ENCODE measurements around the gene NUTM2F. TPM values are rescaled to one million over a fixed set of nuclear protein-coding genes. Genes with fewer than 3 reads are reported as not detected.
"Not testable (repeated sequence)": the region's sequence is repeated elsewhere in the genome, so short reads cannot be mapped to it uniquely, and the experiment has no call there.

Gene NUTM2F
- total RNA-seq, 2 experiments from 2014 or later, result not detected

DNA sequence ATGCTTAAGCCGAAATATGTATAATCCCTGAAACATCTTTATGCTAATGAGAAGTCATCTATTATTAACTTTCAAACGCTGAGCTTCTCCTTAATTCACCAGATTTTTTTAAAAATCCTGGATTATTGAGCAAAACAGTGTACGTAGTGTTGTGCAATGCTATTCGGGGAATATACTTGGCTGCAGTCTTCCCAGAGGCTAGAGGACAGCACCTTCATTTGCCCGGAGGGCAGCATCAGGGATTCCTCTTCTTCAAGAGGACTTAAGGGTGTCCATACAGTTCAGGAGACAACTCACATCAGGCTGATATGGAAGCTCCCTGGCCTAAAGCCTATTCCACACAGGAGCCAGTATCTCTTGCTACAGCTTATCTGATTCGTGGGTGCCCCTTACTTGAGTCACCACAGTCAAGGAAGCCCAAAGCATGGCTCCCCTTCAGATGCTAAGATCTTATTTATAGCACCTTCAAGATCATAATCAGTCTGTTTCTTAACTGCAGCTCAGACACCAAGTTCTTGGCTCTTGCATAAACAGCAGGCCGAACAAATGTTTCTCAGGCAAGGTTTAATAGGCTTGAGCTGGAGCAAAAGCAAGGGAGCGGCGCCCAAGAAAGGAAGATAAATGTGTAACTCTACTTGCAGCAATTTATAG, 29.4 kb downstream of the NUTM2F start:
- Mint-ChIP-seq H3K9me3 (ENCODE audit: low read depth) (no peaks in the 10 kb centered on the region), H3K27me3 (no peaks in the 10 kb centered on the region)
- CTCF ChIA-PET, result interaction anchor here (0.6 to 0.7 kb wide), 2 partner anchors 11 to 96 kb away, joined by 3 read pairs; no protein-coding TSS in a partner anchor

DNA sequence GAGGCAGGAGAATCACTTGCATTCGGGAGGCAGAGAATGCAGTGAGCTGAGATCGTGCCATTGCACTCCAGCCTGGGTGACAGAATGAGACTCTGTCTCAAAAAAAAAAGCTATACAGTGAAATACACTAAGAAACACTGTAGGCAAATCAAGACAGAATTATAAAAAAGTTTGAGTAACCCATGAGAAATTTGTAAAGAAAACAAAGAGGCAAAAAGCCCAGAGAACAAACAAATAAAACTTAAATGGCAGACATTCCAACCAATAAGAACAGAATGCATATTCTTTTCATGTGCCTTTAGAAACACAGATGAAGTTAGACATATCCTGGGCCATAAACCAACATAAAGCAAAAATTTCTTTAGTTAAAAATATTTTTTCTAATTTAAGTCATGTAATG, 38.8 kb downstream of the NUTM2F start:
- H3K4me1 Mint-ChIP-seq, result no peaks in the 10 kb centered on the region
- H3K4me3 Mint-ChIP-seq, result no peak overlapping the region
- peaks cover 51% of the 10 kb centered on the region for H3K36me3 Mint-ChIP-seq

More for the DNA sequence above, 29.4 kb downstream of the NUTM2F start:
- ATAC-seq, result no peak
- no peak for DNase-seq
- no peak overlapping the region for H3K27ac Mint-ChIP-seq
- H3K4me3 Mint-ChIP-seq, result no peak overlapping the region
- H3K36me3 Mint-ChIP-seq, result peaks cover 13% of the 10 kb centered on the region
- H3K4me1 Mint-ChIP-seq, result peaks cover 2% of the 10 kb centered on the region

DNA sequence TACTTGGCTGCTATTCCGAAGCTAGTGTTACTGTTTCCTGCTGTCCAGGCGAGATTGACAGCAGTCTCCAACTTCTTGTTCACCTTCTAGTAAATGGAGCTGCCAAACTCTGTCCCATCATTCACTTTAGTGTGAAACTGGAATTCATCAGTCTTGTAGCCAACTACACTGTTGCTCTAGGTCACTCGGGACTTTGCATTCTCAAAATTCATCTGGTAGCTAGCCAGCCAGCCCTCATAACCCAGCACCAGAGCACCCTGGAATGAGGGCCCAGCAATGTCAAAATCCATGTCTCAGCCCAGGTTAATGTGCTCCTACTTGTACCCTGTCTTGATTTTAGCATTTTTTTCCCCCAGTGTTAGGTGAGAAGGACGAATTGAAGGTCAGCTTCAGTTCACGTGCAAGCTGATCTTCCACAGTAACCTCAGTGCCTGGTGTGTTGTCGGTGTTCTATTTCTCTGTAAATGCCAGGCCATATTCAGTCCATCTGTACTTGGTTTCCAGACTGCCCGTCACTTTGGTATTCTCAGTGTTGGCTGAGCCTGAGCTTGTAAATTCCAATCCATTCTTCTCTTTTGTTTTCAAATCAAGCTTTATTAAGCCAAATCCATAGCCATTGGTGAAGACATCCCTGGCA, 40.4 kb downstream of the NUTM2F start:
- CTCF ChIA-PET, result interaction anchor here (1.2 kb wide), 2 partner anchors 12 to 16 kb away, joined by 3 read pairs; no protein-coding TSS in a partner anchor
- Mint-ChIP-seq H3K27ac (no peak overlapping the region), H3K36me3 (peaks cover 54% of the 10 kb centered on the region), H3K9me3 (ENCODE audit: low read depth) (peaks cover 4% of the 10 kb centered on the region), H3K4me1 (no peaks in the 10 kb centered on the region), H3K4me3 (no peak overlapping the region), H3K27me3 (no peaks in the 10 kb centered on the region)
- no peak for DNase-seq
- ATAC-seq, result no peak

More for the DNA sequence above, 38.8 kb downstream of the NUTM2F start:
- no peak for DNase-seq
- peaks cover 4% of the 10 kb centered on the region for H3K9me3 Mint-ChIP-seq (ENCODE audit: low read depth)
- CTCF ChIA-PET, result no interaction called here
- no peak for ATAC-seq
- no peak overlapping the region for H3K27ac Mint-ChIP-seq
- H3K27me3 Mint-ChIP-seq, result no peaks in the 10 kb centered on the region

DNA sequence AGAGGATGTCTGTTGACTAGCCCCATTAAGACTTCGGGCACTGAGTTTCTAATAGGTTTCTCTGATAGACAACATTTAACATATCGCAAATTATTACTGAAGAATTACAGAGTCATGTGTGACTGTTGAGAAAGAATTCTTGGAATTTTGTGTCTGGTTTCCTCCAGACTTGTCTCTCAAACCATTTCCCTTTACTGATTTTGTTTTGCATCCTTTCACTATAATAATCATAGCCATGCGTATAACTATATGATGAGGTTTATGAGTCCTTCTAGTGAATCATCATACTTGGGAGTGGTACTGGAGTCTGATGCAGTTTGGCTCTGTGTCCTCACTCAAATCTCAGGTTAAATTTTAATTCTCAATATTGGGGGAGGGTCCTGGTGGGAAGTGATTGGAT, 42.3 kb downstream of the NUTM2F start:
- Mint-ChIP-seq H3K4me1 (no peaks in the 10 kb centered on the region), H3K4me3 (no peak overlapping the region)

DNA sequence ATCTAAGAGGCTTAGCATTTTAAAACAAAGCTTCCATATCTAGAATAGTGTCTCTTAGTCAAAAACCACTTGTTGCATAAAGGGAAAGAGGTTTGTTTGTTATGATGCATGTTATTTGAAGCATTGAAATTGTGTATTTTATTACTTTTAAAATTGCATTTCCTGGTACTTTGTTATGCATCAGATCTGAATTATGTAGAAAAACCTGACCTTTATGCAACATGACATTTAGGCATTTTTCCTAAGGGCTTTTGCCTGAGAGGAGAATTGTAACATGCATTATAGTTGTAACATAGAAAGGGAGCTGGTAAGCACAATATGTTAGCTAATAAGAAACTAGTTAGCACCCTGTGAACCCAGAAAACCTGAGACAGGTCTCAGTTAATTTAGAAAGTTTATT, 47.3 kb downstream of the NUTM2F start:
- H3K27me3 Mint-ChIP-seq, result no peaks in the 10 kb centered on the region
- no peak for ATAC-seq
- no peak overlapping the region for H3K4me3 Mint-ChIP-seq
- CTCF ChIA-PET, result no interaction called here
- no peak overlapping the region for H3K27ac Mint-ChIP-seq
- H3K4me1 Mint-ChIP-seq, result peaks cover 8% of the 10 kb centered on the region
- H3K36me3 Mint-ChIP-seq, result peaks cover 77% of the 10 kb centered on the region
- DNase-seq, result no peak
- peaks cover 17% of the 10 kb centered on the region for H3K9me3 Mint-ChIP-seq (ENCODE audit: low read depth)

More for the DNA sequence above, 42.3 kb downstream of the NUTM2F start:
- CTCF ChIA-PET, result no interaction called here
- H3K27ac Mint-ChIP-seq, result no peak overlapping the region
- H3K27me3 Mint-ChIP-seq, result no peaks in the 10 kb centered on the region
- peaks cover 4% of the 10 kb centered on the region for H3K9me3 Mint-ChIP-seq (ENCODE audit: low read depth)
- ATAC-seq (no peak), DNase-seq (no peak)
- peaks cover 59% of the 10 kb centered on the region for H3K36me3 Mint-ChIP-seq

DNA sequence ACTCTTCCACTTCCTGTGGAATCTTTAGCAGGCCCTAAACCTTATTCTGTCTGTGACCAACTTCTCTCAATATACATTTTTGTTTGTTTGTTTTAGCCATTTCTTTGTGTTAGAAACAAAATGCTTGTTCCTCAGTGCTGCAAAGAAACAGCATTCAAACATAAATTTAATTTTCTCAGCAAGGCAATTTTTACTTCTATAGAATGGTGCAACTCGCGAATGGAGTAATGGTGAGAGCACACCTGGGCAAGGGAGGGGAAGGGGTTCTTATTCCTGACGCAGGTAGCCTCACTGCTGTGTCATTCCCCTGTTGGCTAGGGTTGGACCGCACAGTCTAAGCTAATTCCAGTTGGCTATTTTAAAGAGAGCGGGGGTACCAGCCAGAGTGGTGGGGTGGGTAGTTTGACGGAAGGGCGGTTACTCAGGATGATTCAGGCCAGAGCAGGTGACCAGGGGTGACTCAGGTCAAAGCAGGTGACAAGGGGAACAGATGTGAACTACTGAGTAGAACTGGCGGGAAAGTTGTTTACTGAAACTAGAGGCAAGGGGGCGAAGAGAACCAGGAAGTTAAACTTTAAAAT, 47.9 kb downstream of the NUTM2F start:
- ATAC-seq (no peak), DNase-seq (no peak)
- Mint-ChIP-seq H3K36me3 (peaks cover 75% of the 10 kb centered on the region), H3K27me3 (no peaks in the 10 kb centered on the region), H3K27ac (no peak overlapping the region), H3K4me1 (peaks cover 8% of the 10 kb centered on the region), H3K9me3 (ENCODE audit: low read depth) (peaks cover 17% of the 10 kb centered on the region), H3K4me3 (no peak overlapping the region)
- CTCF ChIA-PET, result no interaction called here

DNA sequence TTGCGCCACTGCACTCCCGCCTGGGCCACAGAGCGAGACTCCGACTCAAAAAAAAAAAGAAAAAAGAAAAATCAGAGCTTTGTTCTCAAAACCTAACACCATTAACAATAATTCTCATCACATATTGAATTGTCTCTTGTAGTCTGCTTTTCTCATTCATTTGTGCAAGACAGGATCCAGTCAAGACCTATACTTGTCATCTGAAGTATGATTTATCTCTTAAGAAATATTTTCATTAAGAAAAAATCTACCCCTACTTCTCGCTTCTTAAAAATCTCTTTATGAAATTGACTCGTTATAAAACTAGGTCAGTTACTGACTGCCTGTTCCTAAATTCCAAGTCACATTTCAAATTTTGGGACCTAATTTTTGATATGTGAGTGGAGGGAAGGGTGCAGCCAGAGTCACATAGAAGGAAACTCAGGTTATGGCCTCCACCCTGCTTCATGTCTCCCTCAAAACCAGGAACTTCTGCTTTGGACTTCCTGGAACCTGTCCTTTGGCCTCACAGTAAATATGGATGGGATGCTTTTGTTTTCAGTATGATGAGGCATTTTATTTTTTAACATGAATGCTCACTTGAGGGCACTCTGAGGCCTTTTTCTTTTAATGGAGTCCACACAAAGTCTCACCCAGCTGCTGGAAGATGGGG, 50.4 kb downstream of the NUTM2F start:
- DNase-seq (no peak), ATAC-seq (no peak)
- H3K36me3 Mint-ChIP-seq, result peaks cover 74% of the 10 kb centered on the region
- H3K27me3 Mint-ChIP-seq, result no peaks in the 10 kb centered on the region
- no peak overlapping the region for H3K27ac Mint-ChIP-seq
- peaks cover 8% of the 10 kb centered on the region for H3K4me1 Mint-ChIP-seq
- H3K9me3 Mint-ChIP-seq (ENCODE audit: low read depth), result peaks cover 19% of the 10 kb centered on the region
- CTCF ChIA-PET, result no interaction called here
- no peak overlapping the region for H3K4me3 Mint-ChIP-seq

DNA sequence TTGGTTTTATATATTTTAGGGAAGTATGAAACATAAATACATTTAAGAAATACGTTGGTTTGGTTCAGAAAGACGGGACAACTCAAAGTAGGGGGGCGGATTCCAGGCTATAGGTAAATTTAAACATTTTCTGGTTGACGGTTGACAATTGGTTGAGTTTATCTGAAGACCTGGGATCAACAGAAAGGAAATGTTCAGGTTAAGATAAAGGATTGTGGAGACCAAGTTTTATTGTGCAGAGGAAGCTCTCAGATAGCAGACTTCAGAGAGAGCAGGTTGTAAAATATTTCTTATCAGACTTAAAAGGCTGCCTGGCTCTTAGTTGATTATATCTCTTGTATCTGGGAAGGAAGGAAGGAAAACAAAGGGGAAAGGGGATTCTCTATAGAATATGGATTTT, 51.4 kb downstream of the NUTM2F start:
- H3K4me3 Mint-ChIP-seq, CTCF ChIA-PET, H3K27ac Mint-ChIP-seq, H3K27me3 Mint-ChIP-seq, DNase-seq, ATAC-seq: not testable (repeated sequence)
- H3K9me3 Mint-ChIP-seq (ENCODE audit: low read depth), result peaks cover 19% of the 10 kb centered on the region
- peaks cover 71% of the 10 kb centered on the region for H3K36me3 Mint-ChIP-seq
- H3K4me1 Mint-ChIP-seq, result peaks cover 10% of the 10 kb centered on the region

DNA sequence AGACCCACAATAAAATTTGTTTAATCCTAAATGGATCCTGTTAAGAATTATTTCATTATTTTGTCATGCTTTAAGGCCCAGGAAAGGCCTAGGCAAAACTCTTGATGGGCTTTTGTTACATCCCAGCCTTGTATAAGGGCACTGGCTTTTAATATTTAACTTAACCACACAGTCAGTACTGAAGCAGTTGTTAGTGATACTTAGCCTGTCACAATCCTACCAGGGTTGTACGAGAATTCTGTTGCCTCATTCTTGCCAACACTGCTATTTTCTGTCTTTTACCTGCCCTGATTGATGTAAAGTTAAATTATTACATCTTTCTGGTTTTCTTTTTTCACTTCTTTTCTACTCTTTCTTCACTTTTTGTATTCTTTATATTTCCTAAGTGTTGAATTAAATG, 58.4 kb downstream of the NUTM2F start:
- DNase-seq, result no peak
- Mint-ChIP-seq H3K9me3 (ENCODE audit: low read depth) (peaks cover 7% of the 10 kb centered on the region), H3K4me1 (peaks cover 2% of the 10 kb centered on the region), H3K36me3 (peaks cover 40% of the 10 kb centered on the region), H3K27me3 (no peaks in the 10 kb centered on the region), H3K4me3 (no peak overlapping the region), H3K27ac (no peak overlapping the region)
- CTCF ChIA-PET, result no interaction called here
- no peak for ATAC-seq

DNA sequence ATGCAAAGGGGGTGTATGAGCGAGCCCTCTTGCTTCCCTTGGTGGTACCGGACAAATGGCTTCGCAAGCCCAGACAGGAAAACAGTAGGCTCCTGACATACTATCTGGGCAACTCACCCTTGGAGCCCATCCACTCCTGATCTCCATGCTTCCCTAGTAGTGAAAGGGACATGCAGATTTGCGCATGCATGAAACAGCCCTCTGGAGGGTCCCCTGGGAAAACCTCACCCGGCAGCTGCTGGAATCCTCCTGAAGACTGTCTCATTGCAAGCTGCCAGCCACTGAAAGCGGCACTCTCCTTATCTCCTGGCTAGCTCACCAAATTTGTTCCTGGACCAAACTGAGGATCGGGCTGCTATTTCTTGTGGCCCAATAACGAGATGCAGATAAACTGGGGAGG, 59.2 kb downstream of the NUTM2F start:
- Mint-ChIP-seq H3K9me3 (ENCODE audit: low read depth) (peaks cover 7% of the 10 kb centered on the region), H3K27ac (no peak overlapping the region), H3K4me1 (peaks cover 2% of the 10 kb centered on the region), H3K27me3 (no peaks in the 10 kb centered on the region), H3K36me3 (peaks cover 43% of the 10 kb centered on the region), H3K4me3 (no peak overlapping the region)
- DNase-seq (no peak), ATAC-seq (no peak)
- CTCF ChIA-PET, result no interaction called here

Other genes with a start within 250 kb of the NUTM2F start
- gene PTPDC1, start 244.2 kb downstream of the NUTM2F start, total RNA-seq, result 1 to 10 TPM; 5.2 to 6.5 TPM
- 1 to 10 TPM; 7.7 to 8.9 TPM for gene ZNF169, start 69.3 kb downstream of the NUTM2F start, total RNA-seq
- gene PCAT7, start 226.4 kb upstream of the NUTM2F start, total RNA-seq, result not detected

Data from activated CD8-positive, alpha-beta memory T cell treated with anti-CD3 and anti-CD28 coated beads, Interleukin-2, amount 10 ng/mL, durations not matched to agents 7 days and 5 days (primary cell).